Nephron (organoid): ENCODE data around the gene TMEM117.
"Not testable (repeated sequence)": the region's sequence is repeated elsewhere in the genome, so short reads cannot be mapped to it uniquely, and the experiment has no call there.

ENCODE experiments used
- H3K27ac Mint-ChIP-seq, 3 experiments: 2 replicates each; pipeline ENCODE4 v1.8.0; 2020; ENCODE audit warnings: mixed read lengths in 3 of 3, mild to moderate bottlenecking in 2 of 3, moderate library complexity in 1 of 3
- H3K27me3 Mint-ChIP-seq: 2 replicates; pipeline ENCODE4 v1.8.0; 2021; ENCODE audit warnings: low read depth, mild to moderate bottlenecking, moderate library complexity, mixed read lengths
- H3K36me3 Mint-ChIP-seq: 2 replicates; pipeline ENCODE4 v1.8.0; 2020; ENCODE audit warnings: low read depth, mixed read lengths
- H3K4me1 Mint-ChIP-seq: 2 replicates; pipeline ENCODE4 v1.8.0; 2020; ENCODE audit warnings: mixed read lengths
- H3K4me3 Mint-ChIP-seq, 3 experiments: 2 replicates each; pipeline ENCODE4 v1.8.0; 2020; ENCODE audit warnings: mild to moderate bottlenecking in 3 of 3, mixed read lengths in 3 of 3, moderate library complexity in 2 of 3
- H3K9me3 Mint-ChIP-seq: 2 replicates; pipeline ENCODE4 v1.8.0; 2020; ENCODE audit warnings: mixed read lengths
- CTCF ChIP-seq, 3 experiments: fragments of 200-600 bp; sonication (generic); IDR thresholded peaks; one replicate each; pipeline ENCODE4 v1.5.0; 2021; ENCODE audit warnings: antibody characterized with exemption in 3 of 3; ENCODE audit not compliant: unreplicated experiment in 3 of 3

The TMEM117 gene

GRCh38 chr12:44247588-44247987 lies 411.7 kb downstream of the TMEM117 start:
- H3K36me3 Mint-ChIP-seq, result no peaks in the 10 kb centered on the region
- peaks cover 14% of the 10 kb centered on the region for H3K9me3 Mint-ChIP-seq
- H3K27ac Mint-ChIP-seq, result no peak overlapping the region
- no peak overlapping the region for H3K4me3 Mint-ChIP-seq
- H3K4me1 Mint-ChIP-seq, result no peaks in the 10 kb centered on the region
- no peak for TF ChIP-seq CTCF (IDR thresholded peaks at IDR 0.05; ENCODE audit: unreplicated experiment in 3 of 3)
- H3K27me3 Mint-ChIP-seq, result no peaks in the 10 kb centered on the region

GRCh38 chr12:44248436-44248835 lies 412.6 kb downstream of the TMEM117 start:
- Mint-ChIP-seq H3K4me1 (no peaks in the 10 kb centered on the region), H3K36me3 (no peaks in the 10 kb centered on the region), H3K9me3 (peaks cover 10% of the 10 kb centered on the region), H3K27me3 (no peaks in the 10 kb centered on the region), H3K4me3 (no peak overlapping the region), H3K27ac (no peak overlapping the region)
- no peak for TF ChIP-seq CTCF (IDR thresholded peaks at IDR 0.05; ENCODE audit: unreplicated experiment in 3 of 3)

GRCh38 chr12:44250440-44250839 lies 414.6 kb downstream of the TMEM117 start:
- not testable (repeated sequence) for H3K27ac Mint-ChIP-seq, H3K4me3 Mint-ChIP-seq, H3K4me1 Mint-ChIP-seq, H3K27me3 Mint-ChIP-seq, H3K36me3 Mint-ChIP-seq, H3K9me3 Mint-ChIP-seq

- Mint-ChIP-seq H3K27me3 (no peaks in the 10 kb centered on the region), H3K4me3 (no peak overlapping the region), H3K4me1 (no peaks in the 10 kb centered on the region), H3K9me3 (peaks cover 6% of the 10 kb centered on the region), H3K27ac (no peak overlapping the region), H3K36me3 (no peaks in the 10 kb centered on the region)
- no peak for TF ChIP-seq CTCF (IDR thresholded peaks at IDR 0.05; ENCODE audit: unreplicated experiment in 3 of 3)
Observed at GRCh38 chr12:44253338-44253856, 417.5 kb downstream of the TMEM117 start.

GRCh38 chr12:44258246-44258645 lies 422.4 kb downstream of the TMEM117 start:
- Mint-ChIP-seq H3K27ac (no peak overlapping the region), H3K36me3 (no peaks in the 10 kb centered on the region), H3K27me3 (no peaks in the 10 kb centered on the region), H3K4me1 (no peaks in the 10 kb centered on the region), H3K9me3 (no peaks in the 10 kb centered on the region), H3K4me3 (no peak overlapping the region)
- TF ChIP-seq CTCF (IDR thresholded peaks at IDR 0.05; ENCODE audit: unreplicated experiment in 3 of 3), result no peak

- TF ChIP-seq CTCF (IDR thresholded peaks at IDR 0.05; ENCODE audit: unreplicated experiment in 3 of 3), result no peak
- H3K36me3 Mint-ChIP-seq, result no peaks in the 10 kb centered on the region
- H3K27me3 Mint-ChIP-seq, result no peaks in the 10 kb centered on the region
- no peak overlapping the region for H3K4me3 Mint-ChIP-seq
- no peak overlapping the region for H3K27ac Mint-ChIP-seq
- no peaks in the 10 kb centered on the region for H3K4me1 Mint-ChIP-seq
- no peaks in the 10 kb centered on the region for H3K9me3 Mint-ChIP-seq
Observed at GRCh38 chr12:44259890-44260289, 424.0 kb downstream of the TMEM117 start.
